Measurements from ENCODE around the gene LMX1A. TPM values are rescaled to one million over a fixed set of nuclear protein-coding genes. Genes with fewer than 3 reads are reported as not detected.

Gene LMX1A
- total and polyA plus RNA-seq, 9 of the 15 experiments (the other 6 are each of a cell fraction or from before 2014, with no cell fraction given) = not detected

DNA sequence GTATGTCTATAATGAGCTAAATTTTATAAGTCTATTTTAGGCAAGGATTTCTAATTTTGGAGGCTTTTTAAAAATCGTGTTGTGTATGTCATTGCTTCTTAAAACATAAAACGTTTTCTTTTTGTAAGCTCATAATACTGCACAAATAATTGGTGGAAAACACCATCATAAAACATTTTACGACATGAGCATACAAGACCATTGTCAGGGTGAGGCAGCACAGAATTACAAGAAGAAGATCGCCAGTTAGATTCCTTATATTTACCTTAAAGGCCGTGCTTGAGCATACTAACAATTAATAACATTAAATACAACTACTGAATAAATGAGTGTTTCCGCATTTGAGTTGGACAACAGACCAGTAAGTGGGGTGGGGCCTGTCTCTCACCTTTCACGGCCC, 19.1 kb upstream of the LMX1A start:
- Histone ChIP-seq H3K9me1 (ENCODE audit: control insufficient read depth, insufficient read depth, low read length) (no peaks in the 10 kb centered on the region), H3K9me3 (replicated peaks; ENCODE audit: control insufficient read depth, insufficient read depth, low read depth, low read length) (no peaks in the 10 kb centered on the region), H3K79me2 (ENCODE audit: control insufficient read depth, insufficient read depth, low read length) (no peaks in the 10 kb centered on the region), H2AFZ (ENCODE audit: low read depth, low read length) (peak overlapping the region; percentile 54), H4K20me1 (replicated peaks; ENCODE audit: control insufficient read depth, insufficient read depth, low read length) (no peaks in the 10 kb centered on the region), H3K27me3 (ENCODE audit: control insufficient read depth in 2 of 2, insufficient read depth in 2 of 2, low read length in 2 of 2) (peaks cover 11 to 30% of the 10 kb centered on the region in 2 experiments), H3K9ac (ENCODE audit: insufficient read depth in 1 of 2, low read depth in 2 of 2, low read length in 2 of 2) (no peak overlapping the region), H3K36me3 (ENCODE audit: control insufficient read depth, insufficient read depth, low read length) (no peaks in the 10 kb centered on the region), H3K27ac (ENCODE audit: extremely low read depth, low read depth, low read length) (no peak overlapping the region), H3K4me1 (replicated peaks in 1 of 2; ENCODE audit: control insufficient read depth in 2 of 2, insufficient read depth in 2 of 2, low read length in 2 of 2) (peaks cover 3 to 12% of the 10 kb centered on the region in 2 experiments; a peak in 2 of 5 replicates), H3K4me2 (ENCODE audit: insufficient read depth, low read length) (peak overlapping the region; percentile 48; the same call in 1 of the 2 replicates), H3K4me3 (no peak overlapping the region)
- no TSS peak for BruUV-seq (replicated peaks)
- ATAC-seq (no peak; the same call in 2 of the 3 replicates), FAIRE-seq (no peak), DNase-seq (ENCODE audit: extremely low read depth in 1 of 4, low spot score in 3 of 4) (no peak)
- ChIA-PET CTCF (ENCODE audit: low intra/inter-chr PET ratio) (no interaction called here), POLR2A (no interaction called here)
- in situ Hi-C loops (cut with MboI) = no loop called here
- 16% methylated on average over 7 of the region's 7 CpGs for WGBS (ENCODE audit: insufficient coverage, low coverage, missing lambda C conversion rate)
- intact Hi-C loops (cut with micrococcal nuclease) = no loop called here
- no peak for TF ChIP-seq ZNF212 (CRISPR knock-in tag; IDR thresholded peaks at IDR 0.05)
- TF ChIP-seq RUNX1 (IDR thresholded peaks at IDR 0.05; ENCODE audit: low read depth) = no peak
- no peak for TF ChIP-seq FOXA3 (CRISPR knock-in tag; conservative IDR thresholded peaks at IDR 0.05 in 1 of 2, IDR thresholded peaks at IDR 0.05 in 1 of 2)
- no peak for TF ChIP-seq ELF4 (CRISPR knock-in tag; IDR thresholded peaks at IDR 0.05)
- TF ChIP-seq TEAD1 (CRISPR knock-in tag; IDR thresholded peaks at IDR 0.05) = no peak
- TF ChIP-seq, protein P1, sequence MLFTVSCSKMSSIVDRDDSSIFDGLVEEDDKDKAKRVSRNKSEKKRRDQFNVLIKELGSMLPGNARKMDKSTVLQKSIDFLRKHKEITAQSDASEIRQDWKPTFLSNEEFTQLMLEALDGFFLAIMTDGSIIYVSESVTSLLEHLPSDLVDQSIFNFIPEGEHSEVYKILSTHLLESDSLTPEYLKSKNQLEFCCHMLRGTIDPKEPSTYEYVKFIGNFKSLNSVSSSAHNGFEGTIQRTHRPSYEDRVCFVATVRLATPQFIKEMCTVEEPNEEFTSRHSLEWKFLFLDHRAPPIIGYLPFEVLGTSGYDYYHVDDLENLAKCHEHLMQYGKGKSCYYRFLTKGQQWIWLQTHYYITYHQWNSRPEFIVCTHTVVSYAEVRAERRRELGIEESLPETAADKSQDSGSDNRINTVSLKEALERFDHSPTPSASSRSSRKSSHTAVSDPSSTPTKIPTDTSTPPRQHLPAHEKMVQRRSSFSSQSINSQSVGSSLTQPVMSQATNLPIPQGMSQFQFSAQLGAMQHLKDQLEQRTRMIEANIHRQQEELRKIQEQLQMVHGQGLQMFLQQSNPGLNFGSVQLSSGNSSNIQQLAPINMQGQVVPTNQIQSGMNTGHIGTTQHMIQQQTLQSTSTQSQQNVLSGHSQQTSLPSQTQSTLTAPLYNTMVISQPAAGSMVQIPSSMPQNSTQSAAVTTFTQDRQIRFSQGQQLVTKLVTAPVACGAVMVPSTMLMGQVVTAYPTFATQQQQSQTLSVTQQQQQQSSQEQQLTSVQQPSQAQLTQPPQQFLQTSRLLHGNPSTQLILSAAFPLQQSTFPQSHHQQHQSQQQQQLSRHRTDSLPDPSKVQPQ (CRISPR knock-in tag; IDR thresholded peaks at IDR 0.05; ENCODE audit: borderline replicate concordance) = no peak
- no peak for TF ChIP-seq ZNF282 (CRISPR knock-in tag; IDR thresholded peaks at IDR 0.05)
- no peak for TF ChIP-seq SRF (CRISPR knock-in tag; IDR thresholded peaks at IDR 0.05)
- TF ChIP-seq ZNF165 (CRISPR knock-in tag; IDR thresholded peaks at IDR 0.05; ENCODE audit: borderline replicate concordance) = no peak
- TF ChIP-seq CBX3 (IDR thresholded peaks at IDR 0.05; ENCODE audit: borderline replicate concordance in 1 of 2, low read length in 2 of 2) = no peak
